Subcutaneous abdominal adipose tissue (tissue), 5 donors: Measurements from ENCODE around the gene RAX2.

Source experiments
- H3K27ac ChIP-seq: one replicate; pipeline ENCODE4 v1.7.0; 2013; ENCODE audit warnings: low read depth, mild to moderate bottlenecking, inconsistent platforms, low read length, moderate library complexity
- H3K27me3 ChIP-seq, 5 donors: one replicate each; pipeline ENCODE4 v1.7.0; 2013; ENCODE audit warnings: low read length in 5 of 5, inconsistent platforms in 1 of 5; ENCODE audit not compliant: control insufficient read depth in 5 of 5, insufficient read depth in 4 of 5
- H3K36me3 ChIP-seq, 5 donors: one replicate each; pipeline ENCODE4 v1.7.0; 2013; ENCODE audit warnings: low read length in 5 of 5; ENCODE audit not compliant: control insufficient read depth in 5 of 5, insufficient read depth in 5 of 5
- H3K4me1 ChIP-seq, 5 donors: one replicate each; pipeline ENCODE4 v1.7.0; 2013; ENCODE audit warnings: low read length in 5 of 5, mild to moderate bottlenecking in 3 of 5, moderate library complexity in 1 of 5; ENCODE audit not compliant: control insufficient read depth in 5 of 5, insufficient read depth in 5 of 5
- H3K4me3 ChIP-seq, 5 donors: one replicate each; pipeline ENCODE4 v1.7.0; 2013; ENCODE audit warnings: low read length in 5 of 5, low read depth in 1 of 5
- H3K9ac ChIP-seq, 5 donors: one replicate each; pipeline ENCODE4 v1.7.0; 2013; ENCODE audit warnings: low read length in 5 of 5, mild to moderate bottlenecking in 4 of 5, moderate library complexity in 3 of 5
- H3K9me3 ChIP-seq, 5 donors: one replicate each; pipeline ENCODE4 v1.7.0; 2013; ENCODE audit warnings: low read length in 5 of 5; ENCODE audit not compliant: control insufficient read depth in 5 of 5
- donor health status: healthy.
- donor health status: healthy.
- donor health status: healthy.
- donor health status: healthy.
- donor health status: healthy.

RAX2 gene

GRCh38 chr19:3780786-3781304 lies 8.8 kb upstream of the RAX2 start:
- H3K36me3 ChIP-seq = no peaks in the 10 kb centered on the region
- H3K4me3 ChIP-seq = peak overlapping the region in 2 of 5 donors; percentile 5 to 36
- peaks cover 14 to 28% (median 24%) of the 10 kb centered on the region in 5 donors for H3K9me3 ChIP-seq
- peaks cover 4 to 36% (median 23%) of the 10 kb centered on the region in 5 donors for H3K27me3 ChIP-seq
- H3K27ac ChIP-seq = no peak overlapping the region
- H3K4me1 ChIP-seq = peaks cover 0 to 5% (median 0%) of the 10 kb centered on the region in 5 donors
- H3K9ac ChIP-seq = no peak overlapping the region

GRCh38 chr19:3778899-3779723 lies 7.1 kb upstream of the RAX2 start:
- Histone ChIP-seq H3K27ac (no peak overlapping the region), H3K36me3 (no peaks in the 10 kb centered on the region), H3K4me3 (no peak overlapping the region), H3K9me3 (peaks cover 14 to 28% (median 24%) of the 10 kb centered on the region in 5 donors), H3K9ac (no peak overlapping the region), H3K4me1 (no peaks in the 10 kb centered on the region), H3K27me3 (peaks cover 0 to 18% (median 8%) of the 10 kb centered on the region in 5 donors)

GRCh38 chr19:3778104-3778867 lies 6.3 kb upstream of the RAX2 start:
- Histone ChIP-seq H3K9ac (no peak overlapping the region), H3K4me3 (no peak overlapping the region), H3K27ac (no peak overlapping the region), H3K4me1 (no peaks in the 10 kb centered on the region), H3K36me3 (no peaks in the 10 kb centered on the region), H3K27me3 (peaks cover 0 to 10% (median 2%) of the 10 kb centered on the region in 5 donors), H3K9me3 (peaks cover 14 to 26% (median 23%) of the 10 kb centered on the region in 5 donors)

- Histone ChIP-seq H3K36me3 (no peaks in the 10 kb centered on the region), H3K27me3 (peaks cover 0 to 3% (median 0%) of the 10 kb centered on the region in 5 donors), H3K27ac (no peak overlapping the region), H3K4me1 (no peaks in the 10 kb centered on the region), H3K4me3 (no peak overlapping the region), H3K9me3 (peaks cover 5 to 11% (median 10%) of the 10 kb centered on the region in 5 donors), H3K9ac (no peak overlapping the region)
These were observed 4.5 kb upstream of the RAX2 start for GRCh38 chr19:3776479-3777040.

DNA sequence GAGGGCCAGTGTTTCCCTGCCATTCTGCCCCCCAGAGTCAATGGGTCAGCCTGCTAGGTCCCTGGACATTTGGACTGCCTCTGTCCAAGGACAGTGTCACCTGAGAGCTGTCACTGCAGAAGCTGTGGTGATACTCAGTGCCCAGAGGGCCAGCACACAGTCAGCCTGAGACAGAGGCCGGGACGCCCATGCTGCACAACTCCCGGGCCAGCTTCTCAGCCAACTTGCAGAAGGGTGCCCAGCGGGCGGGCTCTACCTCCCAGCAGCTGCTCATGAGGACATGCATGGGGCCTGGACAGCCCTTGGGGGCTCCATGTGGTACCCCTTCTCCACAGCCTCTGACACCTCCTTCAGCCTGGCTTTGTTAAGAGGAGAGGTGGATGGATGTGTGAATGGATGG lies 3.8 kb upstream of the RAX2 start:
- Histone ChIP-seq H3K4me3 (no peak overlapping the region), H3K9ac (no peak overlapping the region), H3K27me3 (peaks cover 0 to 6% (median 2%) of the 10 kb centered on the region in 5 donors), H3K4me1 (no peaks in the 10 kb centered on the region), H3K36me3 (no peaks in the 10 kb centered on the region), H3K27ac (no peak overlapping the region), H3K9me3 (peaks cover 0 to 3% (median 3%) of the 10 kb centered on the region in 5 donors)

DNA sequence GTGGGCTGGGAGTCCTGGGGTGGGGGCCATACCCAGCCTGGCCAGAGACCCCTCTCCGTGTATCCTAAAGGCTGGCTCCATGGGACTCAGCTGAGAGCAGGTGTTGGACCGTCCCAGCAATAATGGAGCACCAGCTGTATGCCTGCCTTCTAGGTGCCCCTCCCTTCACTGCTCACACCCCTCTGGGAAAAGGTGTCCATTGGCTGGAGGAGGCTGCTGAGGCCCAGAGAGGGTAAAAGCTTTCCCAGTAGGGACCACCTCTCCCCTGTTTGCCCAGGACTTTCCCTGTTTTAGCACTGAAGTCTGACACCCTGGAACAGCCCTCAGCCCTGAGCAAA lies 3.3 kb upstream of the RAX2 start:
- Histone ChIP-seq H3K27ac (no peak overlapping the region), H3K36me3 (no peaks in the 10 kb centered on the region), H3K9ac (no peak overlapping the region), H3K27me3 (peaks cover 0 to 6% (median 2%) of the 10 kb centered on the region in 5 donors), H3K9me3 (no peaks in the 10 kb centered on the region), H3K4me3 (no peak overlapping the region), H3K4me1 (no peaks in the 10 kb centered on the region)

DNA sequence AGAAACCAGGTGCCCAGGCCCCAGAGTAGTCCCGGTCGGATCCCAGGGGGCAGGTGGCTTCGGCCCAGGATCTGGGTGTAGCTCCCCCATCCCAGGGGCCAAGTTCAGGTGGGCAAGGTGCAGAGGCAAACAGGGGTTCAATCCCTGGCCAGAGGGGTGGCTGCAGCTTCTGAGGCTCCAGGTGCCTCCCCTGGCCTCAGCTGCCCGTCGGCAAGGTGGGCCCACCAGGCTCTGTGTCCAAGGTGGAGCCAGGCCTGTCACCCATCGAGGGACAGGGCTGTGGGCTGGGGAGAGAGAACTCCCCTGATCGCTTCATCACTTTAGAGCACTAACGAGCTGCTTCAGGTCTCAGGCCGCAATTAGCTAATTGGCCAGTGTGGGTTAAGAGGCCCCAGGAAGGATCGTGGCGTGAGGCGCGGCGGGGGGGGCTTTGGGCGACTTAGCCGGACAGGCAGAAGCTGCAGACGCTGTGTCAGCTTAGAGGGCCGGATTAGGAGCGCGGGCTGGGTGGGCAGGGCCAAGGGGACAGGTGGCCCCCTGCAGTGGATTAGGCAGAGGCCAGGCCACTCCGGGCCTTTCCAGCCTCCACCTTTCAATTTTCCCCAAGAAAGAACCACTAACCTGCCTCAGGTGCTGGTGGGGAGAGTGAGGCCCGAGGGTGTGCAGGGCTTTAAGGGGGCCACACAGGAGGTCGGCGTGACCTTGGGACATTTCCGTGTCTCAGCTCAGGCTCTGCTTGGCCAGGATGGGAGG lies 2.8 kb upstream of the RAX2 start:
- Histone ChIP-seq H3K9me3 (no peaks in the 10 kb centered on the region), H3K9ac (no peak overlapping the region), H3K27me3 (peaks cover 0 to 6% (median 2%) of the 10 kb centered on the region in 5 donors), H3K36me3 (peaks cover 0 to 5% (median 0%) of the 10 kb centered on the region in 5 donors), H3K27ac (no peak overlapping the region), H3K4me1 (no peaks in the 10 kb centered on the region), H3K4me3 (no peak overlapping the region)

GRCh38 chr19:3773814-3774515 lies 1.9 kb upstream of the RAX2 start:
- Histone ChIP-seq H3K36me3 (peaks cover 0 to 14% (median 4%) of the 10 kb centered on the region in 5 donors), H3K27me3 (peaks cover 0 to 6% (median 2%) of the 10 kb centered on the region in 5 donors), H3K9ac (no peak overlapping the region), H3K27ac (no peak overlapping the region), H3K4me3 (no peak overlapping the region), H3K9me3 (no peaks in the 10 kb centered on the region), H3K4me1 (no peaks in the 10 kb centered on the region)
